ENCODE results near the gene PNPLA2. TPM values are rescaled to one million over a fixed set of nuclear protein-coding genes. Genes with fewer than 3 reads are reported as not detected.
A peak's percentile ranks its signal among the peaks of the same experiment; 100 is the strongest.

PNPLA2 gene
- total RNA-seq, 1 donor, result 27.7 TPM

- no peak for TF ChIP-seq CTCF (IDR thresholded peaks at IDR 0.05; ENCODE audit: insufficient read depth, low read length)
- H3K4me3 ChIP-seq (ENCODE audit: low read depth, low read length), result peak overlapping the region; percentile 10
- DNase-seq (ENCODE audit: low read depth), result no peak
Measured at GRCh38 chr11:829176-829846, 10.6 kb downstream of the PNPLA2 start.

GRCh38 chr11:829847-830294, 11.2 kb downstream of the PNPLA2 start:
- peak overlapping the region; percentile 40 for H3K4me3 ChIP-seq (ENCODE audit: low read depth, low read length)
- DNase-seq (ENCODE audit: low read depth), result no peak
- no peak for TF ChIP-seq CTCF (IDR thresholded peaks at IDR 0.05; ENCODE audit: insufficient read depth, low read length)

GRCh38 chr11:830295-831117, 11.8 kb downstream of the PNPLA2 start:
- peak; percentile 40 for DNase-seq (ENCODE audit: low read depth)
- no peak for TF ChIP-seq CTCF (IDR thresholded peaks at IDR 0.05; ENCODE audit: insufficient read depth, low read length)
- H3K4me3 ChIP-seq (ENCODE audit: low read depth, low read length), result peak overlapping the region; percentile 40

- no peak overlapping the region for H3K4me3 ChIP-seq (ENCODE audit: low read depth, low read length)
- no peak for TF ChIP-seq CTCF (IDR thresholded peaks at IDR 0.05; ENCODE audit: insufficient read depth, low read length)
- no peak for DNase-seq (ENCODE audit: low read depth)
Measured at GRCh38 chr11:831118-831864, 12.6 kb downstream of the PNPLA2 start.

GRCh38 chr11:831961-832528, 13.3 kb downstream of the PNPLA2 start:
- no peak for TF ChIP-seq CTCF (IDR thresholded peaks at IDR 0.05; ENCODE audit: insufficient read depth, low read length)
- peak overlapping the region; percentile 81 for H3K4me3 ChIP-seq (ENCODE audit: low read depth, low read length)

GRCh38 chr11:832529-833113, 13.9 kb downstream of the PNPLA2 start, which contains the start of gene CD151:
TSS of gene CD151 (plus strand) at chr11:832952. CDS start at chr11:836070, 3,118 bp downstream.
- DNase-seq (ENCODE audit: low read depth), result no peak
- H3K4me3 ChIP-seq (ENCODE audit: low read depth, low read length), result peak within 1 kb of the TSS; percentile 81
- TF ChIP-seq CTCF (IDR thresholded peaks at IDR 0.05; ENCODE audit: insufficient read depth, low read length), result no peak

More at GRCh38 chr11:831961-832528, 13.3 kb downstream of the PNPLA2 start:
- no peak for DNase-seq (ENCODE audit: low read depth)
